Left ventricle myocardium inferior (tissue), 1 donor: Measurements from ENCODE around the gene FAM76A. TPM values are rescaled to one million over a fixed set of nuclear protein-coding genes. Genes with fewer than 3 reads are reported as not detected.

Experiments
- DNase-seq: peaks from one replicate; pipeline ENCODE4 v3.0.0-alpha.2; 2020
- H3K27ac ChIP-seq: fragments of 200-600 bp; replicated peaks from 2 replicates; pipeline ENCODE4 v1.8.0; 2021
- H3K27me3 ChIP-seq: fragments of 200-600 bp; 2 replicates; pipeline ENCODE4 v1.8.0; 2021; ENCODE audit warnings: low read depth
- H3K36me3 ChIP-seq: fragments of 200-600 bp; 2 replicates; pipeline ENCODE4 v1.8.0; 2021
- H3K4me1 ChIP-seq: fragments of 200-600 bp; 2 replicates; pipeline ENCODE4 v1.8.0; 2021
- H3K4me3 ChIP-seq: fragments of 200-600 bp; 2 replicates; pipeline ENCODE4 v1.8.0; 2021; ENCODE audit warnings: mild to moderate bottlenecking, moderate library complexity
- H3K9me3 ChIP-seq: fragments of 200-600 bp; replicated peaks from 2 replicates; pipeline ENCODE4 v1.8.0; 2021
- intact Hi-C: fragments of 100-400 bp; cut with micrococcal nuclease; formaldehyde crosslinking; loops from one replicate; pipeline ENCODE4 v1.11.0; 2022
- total RNA-seq: library from RNA; stranded (reverse); fragmentation: NEBNext Ultra II Directional; extraction: Animal tissue kit (Norgen Biotek cat#: 25700); gene quantifications from one replicate; pipeline ENCODE4 v1.2.1, GENCODE V29; 2021
- TF ChIP-seq, protein P1 (sequence below): fragments of 200-600 bp; IDR thresholded peaks from 2 replicates; pipeline ENCODE4 v1.8.0; 2021; ENCODE audit warnings: antibody characterized with exemption, mild to moderate bottlenecking, borderline replicate concordance
- donor health status: DM: no; HTN: yes; CAD: no; lungs with severe emphysema.

FAM76A gene
- total RNA-seq, 1 donor from 2014 or later: 9.9 TPM

DNA sequence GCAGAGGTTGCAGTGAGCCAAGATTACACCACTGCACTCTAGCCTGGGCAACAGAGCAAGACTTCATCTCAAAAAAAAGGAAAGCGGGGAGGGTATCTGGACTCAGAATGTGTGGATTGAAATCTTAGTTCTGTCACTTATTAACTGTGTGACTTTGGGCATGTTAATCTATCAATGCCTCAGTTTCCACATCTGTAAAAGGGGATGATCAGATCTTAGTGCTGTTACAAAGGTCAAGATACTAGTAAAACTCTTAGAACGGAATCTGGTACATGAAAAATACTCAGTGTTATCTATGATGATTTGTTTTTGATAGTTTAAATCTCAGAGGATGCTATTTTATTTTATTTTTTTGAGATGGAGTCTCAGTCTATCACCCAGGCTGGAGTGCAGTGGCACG, 10.5 kb downstream of the FAM76A start:
- Histone ChIP-seq H3K36me3 (peaks cover 92% of the 10 kb centered on the region), H3K27ac (no peak overlapping the region), H3K4me3 (no peak overlapping the region), H3K27me3 (no peaks in the 10 kb centered on the region), H3K9me3 (no peaks in the 10 kb centered on the region), H3K4me1 (no peaks in the 10 kb centered on the region)
- no peak for DNase-seq
- TF ChIP-seq, protein P1, sequence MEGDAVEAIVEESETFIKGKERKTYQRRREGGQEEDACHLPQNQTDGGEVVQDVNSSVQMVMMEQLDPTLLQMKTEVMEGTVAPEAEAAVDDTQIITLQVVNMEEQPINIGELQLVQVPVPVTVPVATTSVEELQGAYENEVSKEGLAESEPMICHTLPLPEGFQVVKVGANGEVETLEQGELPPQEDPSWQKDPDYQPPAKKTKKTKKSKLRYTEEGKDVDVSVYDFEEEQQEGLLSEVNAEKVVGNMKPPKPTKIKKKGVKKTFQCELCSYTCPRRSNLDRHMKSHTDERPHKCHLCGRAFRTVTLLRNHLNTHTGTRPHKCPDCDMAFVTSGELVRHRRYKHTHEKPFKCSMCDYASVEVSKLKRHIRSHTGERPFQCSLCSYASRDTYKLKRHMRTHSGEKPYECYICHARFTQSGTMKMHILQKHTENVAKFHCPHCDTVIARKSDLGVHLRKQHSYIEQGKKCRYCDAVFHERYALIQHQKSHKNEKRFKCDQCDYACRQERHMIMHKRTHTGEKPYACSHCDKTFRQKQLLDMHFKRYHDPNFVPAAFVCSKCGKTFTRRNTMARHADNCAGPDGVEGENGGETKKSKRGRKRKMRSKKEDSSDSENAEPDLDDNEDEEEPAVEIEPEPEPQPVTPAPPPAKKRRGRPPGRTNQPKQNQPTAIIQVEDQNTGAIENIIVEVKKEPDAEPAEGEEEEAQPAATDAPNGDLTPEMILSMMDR: no peak
- intact Hi-C loops: no loop called here

DNA sequence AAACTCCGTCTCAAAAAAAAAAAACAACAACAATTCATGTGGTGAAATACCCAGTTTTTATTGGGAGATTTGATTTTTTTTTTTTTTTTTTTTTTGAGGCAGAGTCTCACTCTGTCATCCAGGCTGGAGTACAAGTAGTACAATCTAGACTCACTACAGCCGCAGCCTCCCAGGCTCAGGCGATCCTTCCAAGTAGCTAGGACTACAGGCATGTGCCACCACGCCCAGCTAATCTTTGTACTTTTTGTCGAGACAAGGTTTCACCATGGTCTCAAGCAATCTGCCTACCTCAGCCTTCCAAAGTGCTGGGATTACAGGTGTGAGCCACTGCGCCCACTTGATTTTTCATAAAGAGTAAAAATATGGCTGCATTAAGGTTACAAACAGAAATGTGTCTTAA, 15.4 kb downstream of the FAM76A start:
- Histone ChIP-seq H3K27me3 (no peaks in the 10 kb centered on the region), H3K36me3 (peaks cover 76% of the 10 kb centered on the region), H3K9me3 (no peaks in the 10 kb centered on the region), H3K4me3 (no peak overlapping the region), H3K27ac (no peak overlapping the region), H3K4me1 (no peaks in the 10 kb centered on the region)
- no peak for DNase-seq
- TF ChIP-seq, protein P1: no peak
- intact Hi-C loops: no loop called here

DNA sequence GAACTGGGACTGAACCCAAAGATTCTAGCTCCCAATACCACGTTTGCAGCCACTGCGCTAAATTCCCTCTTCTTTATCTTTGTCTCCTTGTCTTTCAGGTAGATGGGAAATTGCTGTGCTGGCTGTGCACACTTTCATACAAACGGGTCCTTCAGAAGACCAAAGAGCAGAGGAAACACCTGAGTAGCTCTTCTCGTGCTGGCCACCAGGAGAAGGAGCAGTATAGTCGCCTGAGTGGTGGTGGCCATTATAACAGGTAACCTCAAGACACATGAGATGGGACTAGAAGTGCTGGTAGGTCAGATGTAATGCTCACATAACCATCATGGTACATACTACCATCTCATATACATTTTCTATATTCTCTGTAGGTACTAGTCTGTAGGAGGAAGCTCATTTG, 18.8 kb downstream of the FAM76A start:
- TF ChIP-seq, protein P1: no peak
- intact Hi-C loops: no loop called here
- Histone ChIP-seq H3K4me1 (no peaks in the 10 kb centered on the region), H3K4me3 (no peak overlapping the region), H3K36me3 (peaks cover 70% of the 10 kb centered on the region), H3K27ac (no peak overlapping the region), H3K27me3 (no peaks in the 10 kb centered on the region), H3K9me3 (no peaks in the 10 kb centered on the region)
- DNase-seq: no peak

DNA sequence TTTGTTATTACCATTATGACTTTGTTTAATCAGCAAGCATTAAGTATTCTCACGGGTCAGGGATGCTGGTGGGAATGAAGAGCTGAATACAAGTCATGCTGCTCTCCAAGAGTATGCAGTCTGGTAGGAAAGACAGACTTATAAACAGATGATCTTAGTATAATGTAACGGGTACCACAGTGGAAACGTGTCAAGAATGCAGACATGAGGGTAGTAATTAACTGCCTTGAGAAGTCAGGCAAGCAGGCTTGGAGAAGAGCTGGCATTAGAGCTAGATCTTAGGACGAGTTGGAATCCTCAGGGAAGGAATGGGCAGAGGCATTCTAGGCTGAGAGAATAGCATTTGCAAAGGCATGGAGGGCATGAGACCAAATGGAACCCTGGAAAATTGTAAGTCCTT, 19.7 kb downstream of the FAM76A start:
- Histone ChIP-seq H3K27ac (no peak overlapping the region), H3K36me3 (peaks cover 70% of the 10 kb centered on the region)

DNA sequence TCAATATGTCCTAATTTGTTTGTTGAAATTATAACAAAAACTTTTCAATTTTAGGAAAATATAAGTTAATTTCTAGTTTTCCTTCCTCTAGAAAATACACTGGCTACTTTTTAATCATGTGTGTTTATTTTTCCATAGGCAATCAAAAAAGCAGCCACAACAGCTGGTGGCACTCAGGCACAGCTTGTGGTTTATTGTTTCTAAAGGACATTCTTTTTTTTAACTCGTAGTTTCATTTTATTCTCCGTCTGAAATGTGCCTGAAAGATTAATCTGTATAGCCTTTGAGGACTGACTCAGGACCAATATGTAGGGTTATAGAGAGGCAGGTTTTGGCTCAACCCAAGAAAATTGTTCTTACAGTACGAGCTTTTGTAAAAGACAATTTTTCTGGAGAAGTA, 26.6 kb downstream of the FAM76A start:
- no peak overlapping the region for H3K27ac ChIP-seq

More for the DNA sequence above, 19.7 kb downstream of the FAM76A start:
- DNase-seq: no peak
- H3K9me3 ChIP-seq: no peaks in the 10 kb centered on the region
- no peaks in the 10 kb centered on the region for H3K4me1 ChIP-seq
- TF ChIP-seq, protein P1: no peak
- H3K4me3 ChIP-seq: no peak overlapping the region
- H3K27me3 ChIP-seq: no peaks in the 10 kb centered on the region
- intact Hi-C loops: no loop called here

More for the DNA sequence above, 26.6 kb downstream of the FAM76A start:
- peaks cover 15% of the 10 kb centered on the region for H3K4me1 ChIP-seq
- no peak for DNase-seq
- no peaks in the 10 kb centered on the region for H3K27me3 ChIP-seq
- TF ChIP-seq, protein P1: no peak
- no peaks in the 10 kb centered on the region for H3K9me3 ChIP-seq
- intact Hi-C loops: no loop called here
- H3K4me3 ChIP-seq: no peak overlapping the region
- H3K36me3 ChIP-seq: peaks cover 73% of the 10 kb centered on the region
